22Rv1 (cell line): Measurements from ENCODE around the gene SSU72.

Source experiments
- H3K27ac ChIP-seq: fragments of 450-650 bp; 2 replicates; pipeline ENCODE4 v1.5.1; 2017
- ZFX ChIP-seq: fragments of 450-650 bp; IDR thresholded peaks from 2 replicates; pipeline ENCODE4 v1.6.1; 2017; ENCODE audit warnings: antibody characterized with exemption, borderline replicate concordance
- TF ChIP-seq, protein P1 (sequence below): fragments of 450-650 bp; IDR thresholded peaks from 2 replicates; pipeline ENCODE4 v1.5.1; 2017; ENCODE audit warnings: mild to moderate bottlenecking

The SSU72 gene

DNA sequence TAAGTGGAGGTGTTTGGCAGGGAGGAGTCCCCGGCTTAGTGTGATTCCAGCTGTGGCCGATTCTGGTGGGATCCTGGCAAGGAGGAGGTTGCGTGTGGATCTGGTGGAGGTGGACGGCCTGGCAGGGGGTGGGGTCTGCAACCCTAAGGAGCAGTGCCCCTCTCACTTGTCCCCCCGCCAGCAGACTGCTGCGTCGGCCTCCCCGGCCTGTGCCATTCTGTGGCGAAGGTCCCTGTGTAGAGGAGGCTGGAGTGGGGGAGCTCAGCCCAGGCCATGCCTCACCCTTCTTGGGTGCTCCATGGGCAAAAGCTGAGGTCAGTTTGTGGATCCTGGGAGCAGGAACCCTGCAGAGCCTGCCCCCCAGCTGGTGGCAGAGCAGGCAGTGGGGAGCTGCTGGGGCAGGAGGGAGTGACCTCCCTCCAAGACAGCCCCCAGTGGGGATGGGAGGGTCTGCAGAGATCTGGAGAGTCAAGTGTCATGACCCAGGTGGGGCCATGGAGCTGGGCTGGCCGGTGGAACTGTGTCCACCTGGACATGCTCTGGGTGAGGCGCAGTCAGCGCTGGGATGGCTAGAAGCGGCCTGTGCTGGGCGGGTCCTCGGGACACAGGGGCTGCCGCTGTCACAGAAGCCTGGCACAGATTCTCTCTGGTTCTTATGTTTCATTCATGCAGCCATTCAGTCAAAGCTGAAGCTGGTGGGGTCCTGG lies 45.9 kb upstream of the SSU72 start:
- no peak overlapping the region for H3K27ac ChIP-seq
- TF ChIP-seq, protein P1, sequence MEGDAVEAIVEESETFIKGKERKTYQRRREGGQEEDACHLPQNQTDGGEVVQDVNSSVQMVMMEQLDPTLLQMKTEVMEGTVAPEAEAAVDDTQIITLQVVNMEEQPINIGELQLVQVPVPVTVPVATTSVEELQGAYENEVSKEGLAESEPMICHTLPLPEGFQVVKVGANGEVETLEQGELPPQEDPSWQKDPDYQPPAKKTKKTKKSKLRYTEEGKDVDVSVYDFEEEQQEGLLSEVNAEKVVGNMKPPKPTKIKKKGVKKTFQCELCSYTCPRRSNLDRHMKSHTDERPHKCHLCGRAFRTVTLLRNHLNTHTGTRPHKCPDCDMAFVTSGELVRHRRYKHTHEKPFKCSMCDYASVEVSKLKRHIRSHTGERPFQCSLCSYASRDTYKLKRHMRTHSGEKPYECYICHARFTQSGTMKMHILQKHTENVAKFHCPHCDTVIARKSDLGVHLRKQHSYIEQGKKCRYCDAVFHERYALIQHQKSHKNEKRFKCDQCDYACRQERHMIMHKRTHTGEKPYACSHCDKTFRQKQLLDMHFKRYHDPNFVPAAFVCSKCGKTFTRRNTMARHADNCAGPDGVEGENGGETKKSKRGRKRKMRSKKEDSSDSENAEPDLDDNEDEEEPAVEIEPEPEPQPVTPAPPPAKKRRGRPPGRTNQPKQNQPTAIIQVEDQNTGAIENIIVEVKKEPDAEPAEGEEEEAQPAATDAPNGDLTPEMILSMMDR = no peak
- no peak for TF ChIP-seq ZFX

DNA sequence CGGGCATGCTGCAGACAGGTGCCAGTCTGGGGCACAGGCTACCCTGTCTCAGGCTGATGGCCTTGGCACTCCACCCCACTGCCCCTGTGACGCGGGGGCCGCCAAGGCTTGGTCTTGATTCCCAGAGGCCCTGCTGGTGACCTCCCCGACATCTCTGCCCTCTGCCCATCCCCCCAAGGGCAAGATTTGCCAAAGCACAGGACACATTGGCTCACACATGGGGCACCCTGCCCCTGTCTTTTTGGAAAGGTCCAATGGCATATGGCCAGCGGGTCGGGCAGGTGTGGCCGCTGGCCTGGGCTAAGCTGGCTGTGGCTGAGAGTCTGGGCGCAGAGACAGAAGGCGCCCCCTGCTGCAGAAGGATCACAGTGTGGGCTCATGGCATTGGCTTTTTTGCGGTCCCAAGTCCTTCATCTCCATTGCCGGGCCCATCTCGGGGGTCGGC lies 45.3 kb upstream of the SSU72 start:
- TF ChIP-seq, protein P1 = peak; percentile 27; the same call in 1 of the 2 replicates
- TF ChIP-seq ZFX = no peak
- no peak overlapping the region for H3K27ac ChIP-seq

DNA sequence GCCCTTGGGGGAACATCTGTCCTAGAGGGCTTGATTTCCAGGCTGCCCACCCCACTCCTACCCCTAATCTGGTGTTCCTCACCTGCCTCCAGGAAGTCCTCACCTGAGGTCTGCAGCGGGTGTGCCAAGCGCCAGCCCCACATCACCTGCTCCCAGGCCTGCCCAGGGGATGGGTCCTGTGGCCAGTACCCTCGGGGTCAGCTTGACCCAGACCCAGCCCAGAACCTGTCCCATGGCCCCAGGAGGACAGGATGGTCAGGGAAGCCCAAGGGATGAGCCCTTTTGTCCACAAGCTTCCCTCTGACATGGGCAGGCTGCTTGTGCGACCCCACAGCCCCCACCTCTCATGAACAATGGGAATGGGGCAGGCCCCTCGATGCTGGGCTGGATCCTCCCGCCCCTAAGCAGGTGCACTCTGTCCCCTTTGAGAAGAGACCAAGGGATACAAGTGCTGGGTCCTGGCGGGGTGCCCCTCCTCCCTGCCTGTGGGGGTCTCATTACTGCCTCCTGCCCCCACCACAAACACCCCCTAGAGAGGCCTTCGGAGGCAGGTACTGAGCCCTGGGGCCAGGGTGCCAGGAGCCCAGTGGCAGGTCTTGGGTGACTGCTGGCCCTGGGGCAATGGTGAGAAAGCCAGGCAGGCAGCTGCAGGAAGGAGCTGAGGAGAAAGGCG lies 43.9 kb upstream of the SSU72 start:
- H3K27ac ChIP-seq = no peak overlapping the region
- no peak for TF ChIP-seq ZFX
- TF ChIP-seq, protein P1 = no peak

DNA sequence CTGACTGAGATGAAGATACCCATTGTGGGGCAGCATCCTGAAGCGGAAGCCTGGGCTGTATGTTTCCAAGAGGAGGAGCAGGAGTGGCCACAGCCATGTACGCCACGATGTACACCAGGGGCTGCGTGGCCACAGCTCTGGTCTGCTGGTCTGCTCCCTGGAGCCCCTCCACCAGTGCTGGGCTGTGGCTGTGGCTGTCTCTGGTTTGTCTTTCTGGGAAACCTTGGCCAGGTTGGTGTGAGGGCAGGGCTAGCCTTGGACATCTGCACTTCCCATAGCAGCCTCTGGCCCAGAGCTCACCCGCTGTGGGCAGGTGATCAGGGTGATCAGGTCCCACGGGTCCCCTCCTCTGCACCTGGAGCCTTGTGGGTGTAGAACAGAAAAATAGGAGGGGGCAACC lies 43.3 kb upstream of the SSU72 start:
- H3K27ac ChIP-seq = no peak overlapping the region

DNA sequence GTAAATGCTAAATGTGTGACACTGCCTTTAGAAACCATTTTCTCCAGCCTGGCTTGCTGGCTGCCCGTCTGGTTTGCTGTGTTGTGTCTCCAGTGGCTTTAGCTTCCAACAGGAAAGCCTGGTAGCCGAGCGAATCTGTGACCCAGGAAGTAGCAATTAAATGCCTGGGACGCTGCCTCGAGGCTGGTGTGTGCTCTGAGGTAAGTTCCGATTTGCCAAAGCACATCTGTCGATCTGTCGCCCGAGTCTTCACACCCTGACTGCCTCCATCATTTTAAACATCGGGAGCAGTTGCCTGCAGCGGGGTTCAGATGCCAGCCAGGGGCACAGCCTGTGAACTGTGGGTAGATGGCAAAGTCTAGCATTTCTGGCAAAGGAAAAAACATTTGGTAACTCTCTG lies 42.9 kb upstream of the SSU72 start:
- no peak for TF ChIP-seq ZFX
- TF ChIP-seq, protein P1 = no peak
- no peak overlapping the region for H3K27ac ChIP-seq

More for the DNA sequence above, 43.3 kb upstream of the SSU72 start:
- TF ChIP-seq, protein P1 = no peak
- no peak for TF ChIP-seq ZFX

DNA sequence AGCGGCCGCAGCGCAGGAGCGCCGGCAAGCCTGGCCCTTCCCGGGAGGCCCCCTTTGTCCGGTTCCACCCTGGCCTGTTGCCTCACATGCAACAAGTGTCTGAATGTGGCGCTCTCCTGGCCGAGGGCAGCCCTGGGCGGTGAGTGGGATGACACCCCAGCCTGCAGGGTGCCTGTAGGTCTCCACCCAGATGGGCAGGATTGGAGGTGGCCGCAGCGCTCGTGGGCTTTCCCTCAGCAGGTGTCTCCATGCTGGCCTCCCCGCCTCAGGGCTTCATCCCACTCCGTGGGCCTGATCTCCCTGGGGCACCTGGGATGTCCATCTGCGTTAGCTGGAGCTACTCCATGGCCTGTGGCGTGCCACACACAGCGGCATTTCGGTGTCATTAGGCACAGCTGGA lies 42.2 kb upstream of the SSU72 start:
- no peak overlapping the region for H3K27ac ChIP-seq
- TF ChIP-seq, protein P1 = no peak
- no peak for TF ChIP-seq ZFX
